ENCODE results near the gene NSRP1. TPM values are rescaled to one million over a fixed set of nuclear protein-coding genes. Genes with fewer than 3 reads are reported as not detected.

NSRP1 gene
- total and polyA plus RNA-seq, 10 of the 15 experiments (the other 5 are each of a cell fraction or from before 2014, with no cell fraction given): 12.5 to 69.7 (median 37.8) TPM

- BruUV-seq (replicated peaks): no TSS peak
- H3K79me2 ChIP-seq (ENCODE audit: control insufficient read depth, insufficient read depth, low read length): no peaks in the 10 kb centered on the region
- DNase-seq (ENCODE audit: low read depth, low spot score) (no peak), FAIRE-seq (no peak), ATAC-seq (no peak)
- no peaks in the 10 kb centered on the region for H4K20me1 ChIP-seq (ENCODE audit: control insufficient read depth, insufficient read depth)
- H3K4me1 ChIP-seq (ENCODE audit: control insufficient read depth, insufficient read depth, low read length): peaks cover 16% of the 10 kb centered on the region
- H3K4me3 ChIP-seq: no peak overlapping the region
- no peaks in the 10 kb centered on the region for H3K9me3 ChIP-seq (replicated peaks; ENCODE audit: control insufficient read depth, insufficient read depth, low read length)
- H2AFZ ChIP-seq (ENCODE audit: control insufficient read depth, low read depth, low read length): no peak overlapping the region
- intact Hi-C loops (cut with micrococcal nuclease; ENCODE audit: unreplicated experiment): no loop called here
- RAD21 ChIA-PET (ENCODE audit: unreplicated experiment): interaction anchor here (0.8 kb wide), 1 partner anchor 93 kb away, joined by 3 read pairs; no protein-coding TSS in a partner anchor
- POLR2A ChIA-PET: no interaction called here
- in situ Hi-C loops (cut with MboI): no loop called here
- no peak overlapping the region for H3K4me2 ChIP-seq (ENCODE audit: control insufficient read depth, insufficient read depth)
- H3K9ac ChIP-seq (ENCODE audit: control insufficient read depth, insufficient read depth, low read length): no peak overlapping the region
- no peak overlapping the region for H3K27ac ChIP-seq (ENCODE audit: control insufficient read depth, insufficient read depth)
- SMC1A ChIA-PET (ENCODE audit: uncharacterized antibody, unreplicated experiment): no interaction called here
- WGBS (ENCODE audit: insufficient coverage, insufficient replicate concordance, low lambda C conversion rate, missing lambda C conversion rate): 96% methylated on average over 11 of the region's 11 CpGs
- TF ChIP-seq NFIC (IDR thresholded peaks at IDR 0.05; ENCODE audit: low read depth, low read length): no peak
- no peak for TF ChIP-seq KLF5 (IDR thresholded peaks at IDR 0.05; ENCODE audit: partially characterized antibody)
- TF ChIP-seq JUNB (IDR thresholded peaks at IDR 0.05): no peak
- no peak for TF ChIP-seq ESRRA (IDR thresholded peaks at IDR 0.05; ENCODE audit: low read length)
- no peak for TF ChIP-seq ZNF24 (IDR thresholded peaks at IDR 0.05)
- TF ChIP-seq CBX3 (IDR thresholded peaks at IDR 0.05; ENCODE audit: borderline replicate concordance, low read depth): no peak
- TF ChIP-seq ZNF274 (IDR thresholded peaks at IDR 0.05; ENCODE audit: insufficient read depth, insufficient read length): no peak
- TF ChIP-seq TBL1XR1 (IDR thresholded peaks at IDR 0.05; ENCODE audit: low read depth, low read length): no peak
- no peak for TF ChIP-seq RELA (IDR thresholded peaks at IDR 0.05; ENCODE audit: borderline replicate concordance, partially characterized antibody)
- no peak for TF ChIP-seq TARDBP (IDR thresholded peaks at IDR 0.05; ENCODE audit: borderline replicate concordance)
- no peak for TF ChIP-seq NRF1 (conservative IDR thresholded peaks at IDR 0.05; ENCODE audit: low read depth, low read length)
- TF ChIP-seq CUX1 (IDR thresholded peaks at IDR 0.05; ENCODE audit: insufficient replicate concordance, low read depth, low read length): no peak
- no peak for TF ChIP-seq RBBP5 (conservative IDR thresholded peaks at IDR 0.05)
- no peak for TF ChIP-seq YY1 (IDR thresholded peaks at IDR 0.05; ENCODE audit: low read depth, low read length)
- TF ChIP-seq MAX (IDR thresholded peaks at IDR 0.05; ENCODE audit: low read depth, low read length): no peak
- TF ChIP-seq SMAD1 (IDR thresholded peaks at IDR 0.05; ENCODE audit: low read depth, partially characterized antibody): no peak
- TF ChIP-seq IRF5 (IDR thresholded peaks at IDR 0.05; ENCODE audit: borderline replicate concordance): no peak
- no peak for TF ChIP-seq NR2F1 (conservative IDR thresholded peaks at IDR 0.05)
- no peaks in the 10 kb centered on the region for H3K27me3 ChIP-seq (replicated peaks in 1 of 2; ENCODE audit: control insufficient read depth in 2 of 2, insufficient read depth in 2 of 2, low read length in 1 of 2)
- CTCF ChIA-PET: no interaction called here
- H3K36me3 ChIP-seq (ENCODE audit: control insufficient read depth in 2 of 2, insufficient read depth in 2 of 2, low read length in 1 of 2): no peaks in the 10 kb centered on the region
These were observed 101.2 kb downstream of the NSRP1 start for GRCh38 chr17:30217746-30218245.
